Measurements from ENCODE around the gene FAM9C. TPM values are rescaled to one million over a fixed set of nuclear protein-coding genes. Genes with fewer than 3 reads are reported as not detected.

Gene FAM9C
- total RNA-seq, 1 donor from 2014 or later = 0.16 TPM

DNA sequence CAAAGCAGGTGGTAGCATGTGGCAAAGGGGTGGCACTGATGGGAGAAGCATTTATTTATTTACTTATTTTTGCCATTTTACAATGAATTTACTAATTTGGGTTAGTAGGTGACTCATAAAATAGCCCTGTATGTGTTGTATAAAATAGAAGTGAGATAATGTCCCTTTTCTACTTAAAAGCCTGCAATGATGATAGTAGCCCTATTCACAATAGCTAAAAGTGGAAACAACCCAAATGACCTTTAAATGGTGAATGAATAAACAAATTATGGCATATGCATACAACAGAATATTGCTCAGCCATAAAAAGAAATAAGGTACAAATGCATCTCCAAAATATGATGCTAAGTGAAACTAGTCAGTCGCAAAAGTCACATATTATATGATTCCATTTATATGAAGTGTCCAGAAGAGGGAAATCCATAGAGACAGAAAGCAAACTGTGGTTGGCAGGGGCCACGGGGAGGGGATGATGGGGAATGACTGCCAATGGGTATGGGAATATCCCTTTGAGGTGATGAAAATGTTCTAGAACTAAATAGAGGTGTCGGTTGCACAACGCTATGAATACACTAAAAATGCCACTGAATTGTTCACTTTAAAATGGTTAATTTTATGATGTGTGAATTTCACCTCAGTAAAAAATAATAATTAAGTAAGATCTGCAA lies 35.8 kb upstream of the FAM9C start:
- Mint-ChIP-seq H3K4me1 (ENCODE audit: low read depth, unreplicated experiment) (peaks cover 9% of the 10 kb centered on the region), H3K36me3 (ENCODE audit: low read depth, unreplicated experiment) (no peaks in the 10 kb centered on the region), H3K27ac (ENCODE audit: unreplicated experiment) (no peak overlapping the region), H3K27me3 (ENCODE audit: low read depth, unreplicated experiment) (no peaks in the 10 kb centered on the region), H3K4me3 (ENCODE audit: unreplicated experiment) (no peak overlapping the region), H3K9me3 (ENCODE audit: unreplicated experiment) (no peaks in the 10 kb centered on the region)
- Histone ChIP-seq H3K9me3 (ENCODE audit: insufficient read depth, low read depth, low read length) (no peaks in the 10 kb centered on the region), H3K9ac (ENCODE audit: low read length) (no peak overlapping the region), H3K4me1 (ENCODE audit: insufficient read depth, low read length) (peaks cover 4% of the 10 kb centered on the region), H3K79me2 (ENCODE audit: insufficient read depth, low read length) (no peaks in the 10 kb centered on the region), H3K4me2 (ENCODE audit: low read length) (no peak overlapping the region), H3K4me3 (ENCODE audit: insufficient read depth, low read depth, low read length) (no peak overlapping the region), H3K36me3 (ENCODE audit: insufficient read depth, low read length) (no peaks in the 10 kb centered on the region), H3K27me3 (ENCODE audit: insufficient read depth, low read length) (no peaks in the 10 kb centered on the region), H4K20me1 (ENCODE audit: insufficient read depth, low read length) (no peaks in the 10 kb centered on the region), H2AFZ (ENCODE audit: low read depth, low read length) (no peak overlapping the region), H3K27ac (ENCODE audit: low read depth, low read length) (no peak overlapping the region)
- TF ChIP-seq CTCF (IDR thresholded peaks at IDR 0.05; ENCODE audit: insufficient read depth, low read depth, low read length) (no peak), EZH2 (IDR thresholded peaks at IDR 0.05; ENCODE audit: insufficient read depth, low read length) (no peak)
- DNase-seq (ENCODE audit: low read depth) (no peak), FAIRE-seq (peak; percentile 41)

DNA sequence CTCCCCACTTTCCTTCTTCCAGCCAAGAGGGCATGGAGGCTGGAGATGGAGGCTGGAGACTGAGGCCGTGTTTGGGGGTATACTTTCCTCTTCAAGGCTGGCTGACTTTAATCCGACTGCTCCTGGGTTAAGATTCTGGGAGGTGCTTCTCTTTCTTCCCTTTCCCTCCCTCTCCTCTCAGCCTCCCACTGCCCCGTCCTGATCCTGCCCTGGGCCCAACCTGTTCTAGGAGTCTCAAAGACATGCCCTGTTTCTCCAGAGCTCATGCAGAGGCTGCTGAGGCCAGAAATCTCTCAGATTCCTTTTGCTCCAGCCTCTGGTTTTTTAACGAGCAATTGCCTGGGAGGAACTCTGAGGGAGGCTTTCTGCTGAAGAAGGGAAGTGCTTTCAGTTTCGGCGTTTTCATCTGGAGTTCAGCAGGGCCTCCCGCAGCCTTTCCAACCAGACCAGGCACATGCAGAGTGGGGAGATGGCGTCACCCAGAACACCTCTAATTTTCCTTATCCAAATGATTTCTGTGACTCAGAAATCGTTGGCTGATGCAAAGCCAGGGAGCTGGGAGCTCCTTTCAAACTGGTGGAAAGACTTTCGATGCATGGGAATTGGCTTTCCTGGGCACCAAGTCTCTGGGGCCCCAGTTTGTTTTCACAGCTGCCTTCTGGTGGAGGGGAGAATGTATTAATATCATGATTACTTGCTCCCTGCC lies 34.5 kb upstream of the FAM9C start:
- Mint-ChIP-seq H3K9me3 (ENCODE audit: unreplicated experiment) (no peaks in the 10 kb centered on the region), H3K4me1 (ENCODE audit: low read depth, unreplicated experiment) (peaks cover 9% of the 10 kb centered on the region), H3K36me3 (ENCODE audit: low read depth, unreplicated experiment) (no peaks in the 10 kb centered on the region), H3K27me3 (ENCODE audit: low read depth, unreplicated experiment) (no peaks in the 10 kb centered on the region), H3K4me3 (ENCODE audit: unreplicated experiment) (no peak overlapping the region), H3K27ac (ENCODE audit: unreplicated experiment) (peak overlapping the region; percentile 87)
- Histone ChIP-seq H3K4me2 (ENCODE audit: low read length) (peak overlapping the region; percentile 71), H2AFZ (ENCODE audit: low read depth, low read length) (peak overlapping the region; percentile 47), H3K27ac (ENCODE audit: low read depth, low read length) (peak overlapping the region; percentile 80), H3K36me3 (ENCODE audit: insufficient read depth, low read length) (no peaks in the 10 kb centered on the region), H4K20me1 (ENCODE audit: insufficient read depth, low read length) (no peaks in the 10 kb centered on the region), H3K4me3 (ENCODE audit: insufficient read depth, low read depth, low read length) (peak overlapping the region; percentile 1), H3K9me3 (ENCODE audit: insufficient read depth, low read depth, low read length) (no peaks in the 10 kb centered on the region), H3K9ac (ENCODE audit: low read length) (peak overlapping the region; percentile 77), H3K4me1 (ENCODE audit: insufficient read depth, low read length) (peaks cover 4% of the 10 kb centered on the region), H3K27me3 (ENCODE audit: insufficient read depth, low read length) (no peaks in the 10 kb centered on the region), H3K79me2 (ENCODE audit: insufficient read depth, low read length) (no peaks in the 10 kb centered on the region)
- peak; percentile 76 for DNase-seq (ENCODE audit: low read depth)
- peak; percentile 47 for FAIRE-seq
- TF ChIP-seq EZH2 (IDR thresholded peaks at IDR 0.05; ENCODE audit: insufficient read depth, low read length) (no peak), CTCF (IDR thresholded peaks at IDR 0.05; ENCODE audit: insufficient read depth, low read depth, low read length) (no peak)

GRCh38 chrX:13077168-13077567 lies 32.7 kb upstream of the FAM9C start:
- Histone ChIP-seq H3K4me1 (ENCODE audit: insufficient read depth, low read length) (peaks cover 4% of the 10 kb centered on the region), H3K9ac (ENCODE audit: low read length) (no peak overlapping the region), H3K27me3 (ENCODE audit: insufficient read depth, low read length) (no peaks in the 10 kb centered on the region), H3K9me3 (ENCODE audit: insufficient read depth, low read depth, low read length) (no peaks in the 10 kb centered on the region), H4K20me1 (ENCODE audit: insufficient read depth, low read length) (no peaks in the 10 kb centered on the region), H3K27ac (ENCODE audit: low read depth, low read length) (no peak overlapping the region), H2AFZ (ENCODE audit: low read depth, low read length) (no peak overlapping the region), H3K79me2 (ENCODE audit: insufficient read depth, low read length) (no peaks in the 10 kb centered on the region), H3K4me3 (ENCODE audit: insufficient read depth, low read depth, low read length) (no peak overlapping the region), H3K4me2 (ENCODE audit: low read length) (no peak overlapping the region), H3K36me3 (ENCODE audit: insufficient read depth, low read length) (no peaks in the 10 kb centered on the region)
- Mint-ChIP-seq H3K4me1 (ENCODE audit: low read depth, unreplicated experiment) (peaks cover 8% of the 10 kb centered on the region), H3K36me3 (ENCODE audit: low read depth, unreplicated experiment) (no peaks in the 10 kb centered on the region), H3K27me3 (ENCODE audit: low read depth, unreplicated experiment) (no peaks in the 10 kb centered on the region), H3K4me3 (ENCODE audit: unreplicated experiment) (no peak overlapping the region), H3K27ac (ENCODE audit: unreplicated experiment) (no peak overlapping the region), H3K9me3 (ENCODE audit: unreplicated experiment) (no peaks in the 10 kb centered on the region)
- DNase-seq (ENCODE audit: low read depth) (no peak), FAIRE-seq (no peak)
- TF ChIP-seq EZH2 (IDR thresholded peaks at IDR 0.05; ENCODE audit: insufficient read depth, low read length) (no peak), CTCF (IDR thresholded peaks at IDR 0.05; ENCODE audit: insufficient read depth, low read depth, low read length) (no peak)

Measured in astrocyte (in vitro differentiated cells and primary cell).